ENCODE data around the gene AKR1B15. TPM values are rescaled to one million over a fixed set of nuclear protein-coding genes. Genes with fewer than 3 reads are reported as not detected.

AKR1B15 gene
- total and polyA plus RNA-seq, 9 of the 15 experiments (the other 6 are each of a cell fraction or from before 2014, with no cell fraction given): not detected

DNA sequence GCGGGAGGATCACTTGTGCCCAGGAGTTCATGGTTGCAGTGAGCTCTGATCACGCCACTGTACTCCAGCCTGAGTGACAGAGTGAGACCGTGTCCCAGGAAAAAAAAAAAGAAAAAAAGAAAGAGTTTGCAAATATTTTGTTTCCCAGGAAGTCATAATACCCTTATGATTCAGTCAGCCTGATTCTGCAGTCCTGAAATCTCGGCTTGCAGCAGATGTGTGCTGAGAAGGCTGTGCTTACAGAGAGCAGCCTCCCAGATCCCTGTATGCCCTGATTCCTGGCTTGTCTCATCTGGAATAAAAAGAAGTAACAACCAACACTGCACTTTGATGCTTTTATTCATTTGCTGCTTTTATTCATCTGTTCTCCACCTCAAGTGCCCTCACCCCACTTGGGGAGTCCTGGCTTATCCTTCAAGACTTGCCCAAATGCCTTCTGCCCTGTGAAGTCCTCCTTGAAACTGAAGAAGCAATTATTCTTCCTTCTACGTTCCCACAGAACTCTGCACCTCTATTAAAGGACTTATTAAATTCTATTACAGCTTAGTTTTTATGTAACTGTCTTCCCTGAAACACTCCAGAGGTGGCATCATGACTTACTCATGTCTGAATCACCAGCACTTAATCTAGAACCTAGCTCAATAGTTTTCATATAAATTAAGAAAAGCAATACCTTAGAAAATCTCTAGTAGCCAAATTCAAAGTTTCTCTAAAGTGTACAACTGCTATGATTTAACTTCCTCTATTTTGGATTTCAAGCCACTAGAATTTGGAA is 70.0 kb downstream of the AKR1B15 start:
- POLR2A ChIA-PET: interaction anchor here (0.5 to 0.7 kb wide), 3 partner anchors 355 to 552 kb away, joined by 3 read pairs; partner anchors contain the start of gene CYREN
- H3K9me3 ChIP-seq (replicated peaks; ENCODE audit: control insufficient read depth, insufficient read depth, low read depth, low read length): no peaks in the 10 kb centered on the region

DNA sequence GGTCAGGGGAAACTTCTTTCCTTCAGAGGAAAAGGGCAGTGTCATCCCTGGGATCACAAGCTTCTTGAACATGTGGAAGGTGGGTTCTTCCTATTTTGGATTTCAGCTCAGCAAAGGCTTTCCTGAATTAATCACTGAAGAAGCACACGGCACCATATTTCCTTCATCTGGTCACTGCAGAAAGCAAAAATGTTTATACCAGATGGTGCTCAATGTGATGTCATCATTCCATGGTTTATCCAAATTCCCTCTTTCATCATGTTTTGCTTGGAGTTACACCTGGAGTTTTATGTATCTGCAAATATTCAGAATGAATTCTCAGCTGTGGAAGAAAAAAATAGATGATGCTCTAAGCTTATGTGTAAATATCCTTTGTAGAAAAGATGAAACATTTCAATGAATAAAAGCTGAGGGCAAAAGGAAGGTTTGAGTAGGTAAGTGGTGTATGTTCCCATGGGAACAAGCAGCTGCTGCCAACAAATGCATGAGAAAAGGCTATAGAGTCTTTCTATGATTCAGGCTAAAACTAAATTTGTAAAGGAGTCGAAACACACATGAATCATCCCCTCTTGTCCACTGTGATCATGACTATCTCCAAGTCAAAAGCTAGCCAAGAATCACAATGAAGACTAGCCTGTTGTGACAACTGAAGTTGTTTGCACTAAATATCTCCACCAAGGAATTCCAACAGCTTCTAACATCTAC is 70.9 kb downstream of the AKR1B15 start:
- FAIRE-seq: no peak
- H3K27me3 ChIP-seq (ENCODE audit: control insufficient read depth in 2 of 2, insufficient read depth in 2 of 2, low read length in 2 of 2): peaks cover 3 to 5% of the 10 kb centered on the region in 2 experiments; a peak in 2 of 5 replicates
- H3K4me2 ChIP-seq (ENCODE audit: insufficient read depth, low read length): no peak overlapping the region
- 0% methylated on average over 2 of the region's 2 CpGs for WGBS (ENCODE audit: insufficient coverage, low coverage, missing lambda C conversion rate)
- DNase-seq (ENCODE audit: extremely low read depth in 1 of 4, low spot score in 3 of 4): no peak
- H3K79me2 ChIP-seq (ENCODE audit: control insufficient read depth, insufficient read depth, low read length): no peaks in the 10 kb centered on the region
- intact Hi-C loops (cut with micrococcal nuclease) (no loop called here), in situ Hi-C loops (cut with MboI) (no loop called here)
- no peaks in the 10 kb centered on the region for H3K9me1 ChIP-seq (ENCODE audit: control insufficient read depth, insufficient read depth, low read length)
- POLR2A ChIA-PET: interaction anchor here (0.7 kb wide), 1 partner anchor 356 kb away, joined by 3 read pairs; no protein-coding TSS in a partner anchor
- no peak overlapping the region for H3K27ac ChIP-seq (ENCODE audit: extremely low read depth, low read depth, low read length)
- no peak overlapping the region for H3K4me3 ChIP-seq
- no peaks in the 10 kb centered on the region for H4K20me1 ChIP-seq (replicated peaks; ENCODE audit: control insufficient read depth, insufficient read depth, low read length)
- H3K9ac ChIP-seq (ENCODE audit: insufficient read depth in 1 of 2, low read depth in 2 of 2, low read length in 2 of 2): no peak overlapping the region
- ATAC-seq: no peak
- H3K4me1 ChIP-seq (replicated peaks in 1 of 2; ENCODE audit: control insufficient read depth in 2 of 2, insufficient read depth in 2 of 2, low read length in 2 of 2): no peaks in the 10 kb centered on the region
- BruUV-seq (replicated peaks): no TSS peak
- no peak overlapping the region for H2AFZ ChIP-seq (ENCODE audit: low read depth, low read length)
- no peaks in the 10 kb centered on the region for H3K36me3 ChIP-seq (ENCODE audit: control insufficient read depth, insufficient read depth, low read length)
- CTCF ChIA-PET (ENCODE audit: low intra/inter-chr PET ratio): no interaction called here
- no peaks in the 10 kb centered on the region for H3K9me3 ChIP-seq (replicated peaks; ENCODE audit: control insufficient read depth, insufficient read depth, low read depth, low read length)
- TF ChIP-seq ETV1 (tag; conservative IDR thresholded peaks at IDR 0.05; ENCODE audit: low read depth) (no peak), TAF1 (IDR thresholded peaks at IDR 0.05; ENCODE audit: control insufficient read depth, extremely low read depth, insufficient read depth, low read length, severe bottlenecking) (no peak), ZNF785 (CRISPR knock-in tag; IDR thresholded peaks at IDR 0.05) (no peak), FOXJ3 (CRISPR knock-in tag; IDR thresholded peaks at IDR 0.05) (no peak), ZNF77 (CRISPR knock-in tag; IDR thresholded peaks at IDR 0.05) (no peak), SMAD2 (IDR thresholded peaks at IDR 0.05; ENCODE audit: low read depth, low read length) (no peak)
- TF ChIP-seq, protein P1, sequence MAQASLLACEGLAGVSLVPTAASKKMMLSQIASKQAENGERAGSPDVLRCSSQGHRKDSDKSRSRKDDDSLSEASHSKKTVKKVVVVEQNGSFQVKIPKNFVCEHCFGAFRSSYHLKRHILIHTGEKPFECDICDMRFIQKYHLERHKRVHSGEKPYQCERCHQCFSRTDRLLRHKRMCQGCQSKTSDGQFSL (CRISPR knock-in tag; IDR thresholded peaks at IDR 0.05): no peak
- TF ChIP-seq, protein P1 (tag; IDR thresholded peaks at IDR 0.05): no peak

More for the DNA sequence above, 70.0 kb downstream of the AKR1B15 start:
- no TSS peak for BruUV-seq (replicated peaks)
- no peak for TF ChIP-seq SOX6 (IDR thresholded peaks at IDR 0.05)
- no peak for TF ChIP-seq STAG1 (CRISPR knock-in tag; IDR thresholded peaks at IDR 0.05; ENCODE audit: borderline replicate concordance)
- no peak for TF ChIP-seq MTA2 (IDR thresholded peaks at IDR 0.05; ENCODE audit: low read depth)
- TF ChIP-seq RAD51 (IDR thresholded peaks at IDR 0.05; ENCODE audit: borderline replicate concordance, low read depth): no peak
- TF ChIP-seq PURB (CRISPR knock-in tag; IDR thresholded peaks at IDR 0.05; ENCODE audit: low read depth): no peak
- no peak for TF ChIP-seq NR1H2 (CRISPR knock-in tag; IDR thresholded peaks at IDR 0.05)
- CTCF ChIA-PET (ENCODE audit: low intra/inter-chr PET ratio): no interaction called here
- H3K4me3 ChIP-seq: no peak overlapping the region
- intact Hi-C loops (cut with micrococcal nuclease): no loop called here
- H3K27me3 ChIP-seq (ENCODE audit: control insufficient read depth in 2 of 2, insufficient read depth in 2 of 2, low read length in 2 of 2): peaks cover 3 to 5% of the 10 kb centered on the region in 2 experiments; a peak in 2 of 5 replicates
- H3K9me1 ChIP-seq (ENCODE audit: control insufficient read depth, insufficient read depth, low read length): no peaks in the 10 kb centered on the region
- no peaks in the 10 kb centered on the region for H4K20me1 ChIP-seq (replicated peaks; ENCODE audit: control insufficient read depth, insufficient read depth, low read length)
- H3K9ac ChIP-seq (ENCODE audit: insufficient read depth in 1 of 2, low read depth in 2 of 2, low read length in 2 of 2): no peak overlapping the region
- H3K4me1 ChIP-seq (replicated peaks in 1 of 2; ENCODE audit: control insufficient read depth in 2 of 2, insufficient read depth in 2 of 2, low read length in 2 of 2): no peaks in the 10 kb centered on the region
- in situ Hi-C loops (cut with MboI): no loop called here
- no peaks in the 10 kb centered on the region for H3K36me3 ChIP-seq (ENCODE audit: control insufficient read depth, insufficient read depth, low read length)
- H3K27ac ChIP-seq (ENCODE audit: extremely low read depth, low read depth, low read length): no peak overlapping the region
- 0% methylated on average over 5 of the region's 5 CpGs for WGBS (ENCODE audit: insufficient coverage, low coverage, missing lambda C conversion rate)
- no peak overlapping the region for H2AFZ ChIP-seq (ENCODE audit: low read depth, low read length)
- no peak for ATAC-seq
- no peak overlapping the region for H3K4me2 ChIP-seq (ENCODE audit: insufficient read depth, low read length)
- no peak for DNase-seq (ENCODE audit: extremely low read depth in 1 of 4, low spot score in 3 of 4)
- FAIRE-seq: no peak
- H3K79me2 ChIP-seq (ENCODE audit: control insufficient read depth, insufficient read depth, low read length): no peaks in the 10 kb centered on the region

Data from K562 (cell line).